Natural killer cell treated with Interleukin-12 subunit alpha and Interleukin-12 subunit beta and Interleukin-15 and Interleukin-18, amount 100 ng/mL, for 72 hours (primary cell): ENCODE measurements around the gene VTI1A. TPM values are rescaled to one million over a fixed set of nuclear protein-coding genes. Genes with fewer than 3 reads are reported as not detected.

Source experiments
- ATAC-seq, 2 donors: fragments of 150-1000 bp; cut with Tn5 transposase in 1 of 2; sonication (Bioruptor Pico), chemical (Tn5 transposase) in 1 of 2; 2 replicates each; pipeline ENCODE4 v1.10.0; 2021
- DNase-seq: peaks from one replicate; pipeline ENCODE4 v3.0.0; 2022; ENCODE audit warnings: low spot score
- H3K27ac Mint-ChIP-seq, 2 donors: 1 replicate in 1 of 2; 2 replicates in 1 of 2; pipeline ENCODE4 v1.8.0; 2022; ENCODE audit warnings: mixed read lengths in 2 of 2, mild to moderate bottlenecking in 1 of 2, moderate library complexity in 1 of 2
- H3K27me3 Mint-ChIP-seq, 2 donors: 1 replicate in 1 of 2; 2 replicates in 1 of 2; pipeline ENCODE4 v1.8.0; 2022; ENCODE audit warnings: mixed read lengths in 2 of 2
- H3K36me3 Mint-ChIP-seq: one replicate; pipeline ENCODE4 v1.8.0; 2022; ENCODE audit warnings: mixed read lengths
- H3K4me1 Mint-ChIP-seq, 2 donors: 1 replicate in 1 of 2; 2 replicates in 1 of 2; pipeline ENCODE4 v1.8.0; 2022; ENCODE audit warnings: low read depth in 2 of 2, mixed read lengths in 2 of 2, mild to moderate bottlenecking in 1 of 2
- H3K4me3 Mint-ChIP-seq: one replicate; pipeline ENCODE4 v1.8.0; 2022; ENCODE audit warnings: mixed read lengths
- H3K9me3 Mint-ChIP-seq: 2 replicates; pipeline ENCODE4 v1.8.0; 2022; ENCODE audit warnings: mixed read lengths
- total RNA-seq, 2 donors: library from RNA; stranded (reverse); gene quantifications; one replicate each; pipeline ENCODE4 v1.2.3, GENCODE V29; 2022

The VTI1A gene
- total RNA-seq, 2 donors from 2014 or later, result 51.9 to 90.5 TPM

- no peak overlapping the region for H3K27ac Mint-ChIP-seq
- DNase-seq (no peak), ATAC-seq (no peak)
- H3K36me3 Mint-ChIP-seq, result no peaks in the 10 kb centered on the region
- no peaks in the 10 kb centered on the region for H3K27me3 Mint-ChIP-seq
- no peaks in the 10 kb centered on the region for H3K4me1 Mint-ChIP-seq
- H3K9me3 Mint-ChIP-seq, result no peaks in the 10 kb centered on the region
- H3K4me3 Mint-ChIP-seq, result no peak overlapping the region
Observed at GRCh38 chr10:112827951-112828350, 380.9 kb downstream of the VTI1A start.

- H3K4me3 Mint-ChIP-seq, result no peak overlapping the region
- no peaks in the 10 kb centered on the region for H3K9me3 Mint-ChIP-seq
- ATAC-seq (no peak), DNase-seq (no peak)
- H3K36me3 Mint-ChIP-seq, result no peaks in the 10 kb centered on the region
- H3K4me1 Mint-ChIP-seq, result peaks cover 5% of the 10 kb centered on the region in 2 donors
- H3K27me3 Mint-ChIP-seq, result no peaks in the 10 kb centered on the region
- no peak overlapping the region for H3K27ac Mint-ChIP-seq
Observed at GRCh38 chr10:112831859-112832258, 384.8 kb downstream of the VTI1A start.

DNA sequence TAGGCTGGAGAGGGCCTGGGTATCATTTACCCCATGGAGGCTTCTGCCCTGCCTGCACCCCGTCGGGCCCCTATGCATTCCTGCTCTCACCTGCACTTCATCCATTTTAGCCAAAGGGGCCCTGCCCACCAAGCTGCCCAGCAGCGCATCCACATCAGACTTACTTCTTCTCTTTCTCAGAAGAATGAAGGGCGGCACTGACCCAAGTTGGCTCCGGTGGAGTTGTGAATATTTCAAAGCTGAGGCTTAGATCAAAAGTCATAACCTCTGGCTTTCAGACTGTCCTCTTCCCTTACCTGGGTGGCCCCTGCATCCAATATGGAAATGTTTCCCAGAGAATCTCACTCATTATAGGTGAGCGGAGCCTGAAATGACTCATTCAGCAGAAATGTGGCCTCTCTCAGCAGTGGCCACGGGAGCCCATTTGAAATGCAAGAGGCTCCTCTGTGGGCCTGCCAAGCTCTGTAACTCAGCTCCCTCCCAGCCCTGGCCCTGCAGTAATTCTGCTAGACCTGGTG, 385.4 kb downstream of the VTI1A start:
- no peak overlapping the region for H3K27ac Mint-ChIP-seq
- peaks cover 5% of the 10 kb centered on the region in 2 donors for H3K4me1 Mint-ChIP-seq
- ATAC-seq, result no peak
- H3K36me3 Mint-ChIP-seq, result no peaks in the 10 kb centered on the region
- no peaks in the 10 kb centered on the region for H3K9me3 Mint-ChIP-seq
- no peak overlapping the region for H3K4me3 Mint-ChIP-seq
- DNase-seq, result no peak
- H3K27me3 Mint-ChIP-seq, result no peaks in the 10 kb centered on the region

DNA sequence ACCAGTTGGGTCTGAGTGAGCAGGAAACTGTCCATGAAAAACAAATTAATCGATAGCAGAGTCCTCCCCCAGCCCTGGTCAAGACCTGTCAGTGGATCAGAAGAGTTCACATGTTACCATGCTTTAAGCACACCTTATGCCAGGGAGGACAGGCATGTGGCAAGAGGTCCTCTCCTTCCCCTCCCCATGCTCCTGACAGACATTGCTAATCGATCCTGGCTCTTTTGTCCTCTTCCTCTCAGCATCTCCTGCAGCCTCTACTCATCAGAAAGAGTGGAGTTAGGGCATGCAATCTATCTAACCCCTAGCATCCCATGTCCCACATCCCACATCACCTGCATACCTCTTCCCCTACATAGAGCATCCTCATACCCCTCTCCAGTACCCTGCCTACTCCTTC, 385.9 kb downstream of the VTI1A start:
- no peak for DNase-seq
- Mint-ChIP-seq H3K36me3 (no peaks in the 10 kb centered on the region), H3K27me3 (no peaks in the 10 kb centered on the region), H3K27ac (no peak overlapping the region), H3K9me3 (no peaks in the 10 kb centered on the region), H3K4me3 (no peak overlapping the region), H3K4me1 (peaks cover 5% of the 10 kb centered on the region in 2 donors)
- no peak for ATAC-seq

GRCh38 chr10:112834751-112835181, 387.8 kb downstream of the VTI1A start:
- H3K36me3 Mint-ChIP-seq, result no peaks in the 10 kb centered on the region
- H3K4me1 Mint-ChIP-seq, result peaks cover 5% of the 10 kb centered on the region in 2 donors
- DNase-seq (no peak), ATAC-seq (no peak)
- no peak overlapping the region for H3K4me3 Mint-ChIP-seq
- no peaks in the 10 kb centered on the region for H3K27me3 Mint-ChIP-seq
- no peaks in the 10 kb centered on the region for H3K9me3 Mint-ChIP-seq
- no peak overlapping the region for H3K27ac Mint-ChIP-seq

DNA sequence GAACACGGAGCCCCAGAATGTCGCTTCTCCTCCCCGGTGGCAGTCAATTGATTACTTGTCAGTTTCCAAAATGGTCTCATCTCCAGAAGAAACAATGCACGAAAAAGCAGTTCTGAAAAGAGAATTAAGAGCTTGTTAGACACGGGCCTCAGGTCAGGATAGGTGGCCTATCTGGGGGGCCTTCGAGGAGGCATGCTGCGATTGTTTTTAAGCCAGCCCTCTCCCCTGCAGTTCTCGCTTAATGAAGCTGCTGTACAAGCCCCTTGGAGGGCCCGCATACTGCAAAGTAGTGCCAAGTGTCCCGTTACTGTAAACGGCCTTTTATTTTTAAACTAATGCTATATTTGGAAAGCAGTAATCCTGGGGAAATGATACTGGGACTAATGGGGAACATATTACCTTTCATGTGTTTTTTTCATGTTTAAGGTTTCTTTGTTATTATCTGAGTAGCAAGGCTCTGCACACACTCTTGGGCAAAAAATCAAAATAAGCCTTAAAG, 388.3 kb downstream of the VTI1A start:
- Mint-ChIP-seq H3K4me3 (no peak overlapping the region), H3K27ac (no peak overlapping the region), H3K36me3 (no peaks in the 10 kb centered on the region), H3K27me3 (no peaks in the 10 kb centered on the region), H3K9me3 (no peaks in the 10 kb centered on the region), H3K4me1 (peaks cover 5% of the 10 kb centered on the region in 2 donors)
- ATAC-seq, result no peak
- no peak for DNase-seq

DNA sequence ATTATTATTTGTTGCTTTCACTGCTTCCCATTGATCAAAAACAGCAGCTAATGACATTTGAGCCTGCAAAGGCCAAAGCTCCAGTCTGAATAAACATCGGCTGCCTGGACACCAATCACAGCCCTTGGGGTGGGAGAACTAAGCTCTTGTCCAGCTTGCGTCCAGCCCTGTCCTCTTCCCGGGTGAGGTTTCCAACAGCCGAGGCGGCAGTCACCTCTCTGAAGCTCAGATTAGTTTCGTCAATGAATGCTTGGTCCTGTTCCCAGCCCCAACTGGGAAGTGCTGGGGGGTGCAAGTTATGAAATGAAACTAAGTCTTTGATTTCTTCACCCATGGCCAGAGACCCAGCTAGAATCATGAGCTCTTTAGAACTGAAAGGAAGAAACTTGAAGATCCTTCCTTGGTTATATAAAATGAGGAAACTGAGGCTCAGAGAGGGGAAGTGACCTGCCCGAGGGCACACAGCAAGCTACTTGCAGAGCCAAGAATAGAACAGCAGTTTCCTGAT, 389.0 kb downstream of the VTI1A start:
- H3K9me3 Mint-ChIP-seq, result no peaks in the 10 kb centered on the region
- no peak overlapping the region for H3K27ac Mint-ChIP-seq
- no peak overlapping the region for H3K4me3 Mint-ChIP-seq
- no peak for ATAC-seq
- DNase-seq, result no peak
- no peaks in the 10 kb centered on the region for H3K36me3 Mint-ChIP-seq
- no peaks in the 10 kb centered on the region for H3K27me3 Mint-ChIP-seq
- H3K4me1 Mint-ChIP-seq, result peaks cover 5% of the 10 kb centered on the region in 2 donors

- ATAC-seq (no peak), DNase-seq (no peak)
- H3K4me3 Mint-ChIP-seq, result no peak overlapping the region
- H3K9me3 Mint-ChIP-seq, result no peaks in the 10 kb centered on the region
- peaks cover 2 to 5% of the 10 kb centered on the region in 2 donors for H3K4me1 Mint-ChIP-seq
- no peak overlapping the region for H3K27ac Mint-ChIP-seq
- no peaks in the 10 kb centered on the region for H3K27me3 Mint-ChIP-seq
- no peaks in the 10 kb centered on the region for H3K36me3 Mint-ChIP-seq
Observed at GRCh38 chr10:112838784-112839481, 391.9 kb downstream of the VTI1A start.

- no peaks in the 10 kb centered on the region for H3K4me1 Mint-ChIP-seq
- no peaks in the 10 kb centered on the region for H3K9me3 Mint-ChIP-seq
- H3K36me3 Mint-ChIP-seq, result no peaks in the 10 kb centered on the region
- H3K27ac Mint-ChIP-seq, result no peak overlapping the region
- H3K4me3 Mint-ChIP-seq, result no peak overlapping the region
- ATAC-seq (no peak), DNase-seq (no peak)
- H3K27me3 Mint-ChIP-seq, result no peaks in the 10 kb centered on the region
Observed at GRCh38 chr10:112839928-112840654, 393.1 kb downstream of the VTI1A start.

- Mint-ChIP-seq H3K4me1 (no peaks in the 10 kb centered on the region), H3K9me3 (no peaks in the 10 kb centered on the region), H3K4me3 (no peak overlapping the region), H3K27ac (no peak overlapping the region), H3K27me3 (no peaks in the 10 kb centered on the region), H3K36me3 (no peaks in the 10 kb centered on the region)
- DNase-seq (no peak), ATAC-seq (no peak)
Observed at GRCh38 chr10:112841549-112841948, 394.5 kb downstream of the VTI1A start.

DNA sequence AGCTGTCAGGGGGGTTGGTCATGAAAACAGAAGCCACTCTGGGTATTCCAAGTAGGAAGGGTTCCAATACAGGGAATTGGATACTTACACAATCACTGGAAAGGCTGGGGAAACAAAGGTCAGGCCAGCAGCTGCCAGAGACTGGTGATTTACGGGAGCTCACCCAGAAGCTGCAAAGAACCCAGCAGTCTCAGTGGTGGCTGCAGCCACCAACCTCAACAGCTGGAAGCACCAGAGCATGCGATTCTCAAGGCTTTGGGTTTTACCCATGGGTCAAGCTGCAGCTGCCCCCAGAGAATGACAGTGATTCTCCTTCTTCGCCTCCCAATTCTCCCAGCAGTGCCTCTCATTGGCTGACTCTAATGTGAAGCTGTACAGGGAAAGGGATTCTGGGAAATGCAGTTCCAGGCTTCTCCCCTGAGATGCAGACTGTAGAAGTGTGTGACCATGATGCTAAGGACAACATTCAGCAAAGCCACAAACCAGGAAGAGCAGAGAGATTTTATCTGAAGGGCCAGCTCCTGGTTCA, 395.9 kb downstream of the VTI1A start:
- H3K27me3 Mint-ChIP-seq, result no peaks in the 10 kb centered on the region
- H3K9me3 Mint-ChIP-seq, result peaks cover 8% of the 10 kb centered on the region
- no peak for ATAC-seq
- H3K4me3 Mint-ChIP-seq, result no peak overlapping the region
- H3K36me3 Mint-ChIP-seq, result peaks cover 9% of the 10 kb centered on the region
- DNase-seq, result no peak
- no peaks in the 10 kb centered on the region for H3K4me1 Mint-ChIP-seq
- H3K27ac Mint-ChIP-seq, result no peak overlapping the region

DNA sequence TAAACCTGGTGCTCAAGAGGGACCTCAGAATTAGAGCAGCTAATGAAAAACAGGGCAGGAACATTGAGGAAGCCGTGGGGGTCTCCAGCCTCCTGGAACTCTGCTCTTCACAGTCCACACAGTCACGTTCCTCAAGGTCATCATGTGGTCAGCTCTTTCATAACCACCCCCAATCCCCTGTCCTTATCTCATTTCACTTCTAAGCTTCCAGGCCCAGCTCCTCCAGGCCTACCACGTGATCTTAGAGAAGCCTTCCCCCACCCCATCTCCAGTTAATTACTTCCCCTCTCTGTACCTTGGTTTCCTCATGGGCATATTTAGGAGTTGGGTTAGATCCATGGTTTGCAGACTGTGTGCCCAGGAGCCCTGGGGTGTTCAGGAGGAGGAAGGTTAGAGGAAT, 396.6 kb downstream of the VTI1A start:
- H3K36me3 Mint-ChIP-seq, result peaks cover 15% of the 10 kb centered on the region
- no peak for ATAC-seq
- no peak overlapping the region for H3K4me3 Mint-ChIP-seq

DNA sequence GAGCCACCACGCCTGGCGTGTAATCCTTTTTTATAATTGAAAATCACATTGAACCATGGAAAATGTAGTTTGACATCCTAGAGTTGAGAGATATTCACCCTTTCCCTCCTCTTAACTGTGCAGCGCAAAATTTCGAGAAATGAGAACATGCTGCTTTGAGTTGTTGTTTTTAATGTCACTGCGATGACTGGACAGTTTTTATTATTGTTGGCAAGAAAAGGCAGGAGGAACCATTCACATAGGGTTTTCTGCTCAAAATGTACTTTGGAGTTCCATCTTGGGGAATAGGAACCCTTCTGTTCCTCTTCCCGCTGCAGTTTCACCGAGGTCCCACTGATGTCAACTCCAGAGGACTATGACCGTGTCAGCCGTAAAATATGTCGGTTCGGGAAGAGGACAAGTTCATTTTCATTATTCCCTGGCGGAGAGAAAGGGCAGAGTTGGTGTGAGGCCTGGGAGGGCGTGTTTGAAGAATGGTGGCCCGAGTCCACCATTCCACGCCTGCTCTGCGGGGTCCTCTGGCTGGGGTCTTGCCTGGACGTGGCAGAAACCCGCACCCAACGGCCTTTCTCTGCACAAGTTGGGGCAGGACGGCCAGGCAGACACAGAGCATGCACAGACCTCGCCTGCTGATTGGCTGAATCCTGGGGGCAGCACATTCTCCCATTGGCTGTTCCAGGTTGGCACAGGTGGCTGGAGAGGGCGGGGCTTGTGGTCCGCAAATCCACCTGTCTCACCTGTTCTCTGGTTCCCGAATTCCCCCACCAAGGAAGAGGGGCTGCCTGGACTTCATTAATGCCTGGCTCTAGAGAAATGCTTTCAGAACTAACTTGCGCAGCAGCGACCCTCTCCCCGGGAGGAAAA, 397.9 kb downstream of the VTI1A start:
- Mint-ChIP-seq H3K4me1 (no peaks in the 10 kb centered on the region), H3K36me3 (peaks cover 15% of the 10 kb centered on the region), H3K27me3 (no peaks in the 10 kb centered on the region), H3K27ac (no peak overlapping the region), H3K9me3 (peaks cover 8% of the 10 kb centered on the region), H3K4me3 (no peak overlapping the region)
- DNase-seq (no peak), ATAC-seq (no peak)

More for the DNA sequence above, 396.6 kb downstream of the VTI1A start:
- Mint-ChIP-seq H3K9me3 (peaks cover 8% of the 10 kb centered on the region), H3K4me1 (no peaks in the 10 kb centered on the region), H3K27me3 (no peaks in the 10 kb centered on the region), H3K27ac (no peak overlapping the region)
- no peak for DNase-seq
